Tibial nerve (tissue), 4 donors: ENCODE data around the gene DCTN1. TPM values are rescaled to one million over a fixed set of nuclear protein-coding genes. Genes with fewer than 3 reads are reported as not detected.

Source experiments
- DNase-seq, 2 donors: peaks; one replicate each; pipeline ENCODE4 v3.0.0-alpha.2; 2019; ENCODE audit warnings: low spot score in 2 of 2
- H3K27ac ChIP-seq, 4 donors: fragments of 200-600 bp; sonication (generic) in 3 of 4; one replicate each; pipeline ENCODE4 v1.5.1; 2017 to 2019; ENCODE audit warnings: mild to moderate bottlenecking in 1 of 4
- H3K27me3 ChIP-seq, 2 donors: fragments of 200-600 bp; sonication (generic) in 1 of 2; one replicate each; pipeline versions ENCODE4 v1.5.1 to v1.6.0; 2017 to 2019
- H3K36me3 ChIP-seq, 3 donors: fragments of 200-600 bp; sonication (generic); one replicate each; pipeline ENCODE4 v1.5.1; 2018 to 2019
- H3K4me1 ChIP-seq, 4 donors: fragments of 200-600 bp; sonication (generic) in 3 of 4; one replicate each; pipeline ENCODE4 v1.5.1; 2017 to 2019
- H3K4me3 ChIP-seq, 4 donors: fragments of 200-600 bp; sonication (generic) in 3 of 4; one replicate each; pipeline ENCODE4 v1.5.1; 2017 to 2019; ENCODE audit warnings: mild to moderate bottlenecking in 1 of 4, moderate library complexity in 1 of 4
- H3K9me3 ChIP-seq, 4 donors: fragments of 200-600 bp; sonication (generic) in 3 of 4; one replicate each; pipeline ENCODE4 v1.5.1; 2017 to 2019
- CTCF ChIP-seq, 5 experiments: fragments of 200-600 bp in 3 of 5; fragments of 450-650 bp in 2 of 5; sonication (generic) in 3 of 5; IDR thresholded peaks; one replicate each; pipeline ENCODE4 v1.5.1; 2016 to 2019; ENCODE audit warnings: antibody characterized with exemption in 5 of 5, mild to moderate bottlenecking in 3 of 5, moderate library complexity in 2 of 5
- EP300 ChIP-seq, 2 donors: sonication (generic); formaldehyde crosslinking; IDR thresholded peaks; one replicate each; pipeline ENCODE4 v1.6.1; 2017; ENCODE audit warnings: antibody characterized with exemption in 2 of 2, mild to moderate bottlenecking in 1 of 2
- POLR2A ChIP-seq, 2 donors: fragments of 450-650 bp; IDR thresholded peaks; one replicate each; pipeline ENCODE4 v1.6.1; 2017; ENCODE audit warnings: antibody characterized with exemption in 2 of 2, mild to moderate bottlenecking in 2 of 2, moderate library complexity in 2 of 2
- WGBS, 2 donors: methylation state at CpG; one replicate each; pipeline ENCODE4 v1.1.5; 2018; 5-methylcytosine and 5-hydroxymethylcytosine counted together
- total RNA-seq, 4 donors: library from RNA; depleted of rRNA; stranded (reverse); fragments of >200 nt; gene quantifications; one replicate each; pipeline ENCODE4 v1.1.0, GENCODE V29; 2016

DCTN1 gene
- total RNA-seq, 4 donors from 2014 or later: 122 to 157 (median 140) TPM

GRCh38 chr2:74357627-74358026 is 22.5 kb downstream of the DCTN1 start:
- Histone ChIP-seq H3K4me1 (no peaks in the 10 kb centered on the region), H3K9me3 (no peaks in the 10 kb centered on the region), H3K27me3 (no peaks in the 10 kb centered on the region), H3K36me3 (peaks cover 0 to 92% (median 9%) of the 10 kb centered on the region in 3 donors), H3K4me3 (no peak overlapping the region), H3K27ac (no peak overlapping the region)
- no peak for DNase-seq
- TF ChIP-seq EP300 (IDR thresholded peaks at IDR 0.05) (no peak), CTCF (IDR thresholded peaks at IDR 0.05) (no peak), POLR2A (IDR thresholded peaks at IDR 0.05) (no peak)

DNA sequence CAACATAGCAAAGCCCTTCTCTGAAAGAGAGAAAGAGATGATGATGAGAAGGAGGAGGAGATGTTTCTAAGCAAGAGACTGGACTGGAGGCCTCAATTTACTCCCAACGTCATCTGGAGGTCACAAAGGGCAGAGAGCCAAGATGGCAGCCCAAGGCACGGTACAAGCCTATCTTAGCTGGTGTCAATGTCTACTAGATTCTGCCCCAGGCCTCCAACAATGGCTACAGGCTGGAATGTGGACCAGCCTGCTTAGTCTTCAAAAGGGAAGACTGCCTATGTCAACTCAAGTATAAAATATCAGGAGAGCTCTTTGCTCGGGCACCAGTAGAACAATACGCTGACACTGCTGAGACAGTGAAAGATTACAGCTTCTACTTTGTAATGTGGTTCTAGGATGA is 30.2 kb downstream of the DCTN1 start:
- WGBS, 2 donors: 94 to 95% methylated on average over 4 of the region's 4 CpGs
- DNase-seq: no peak
- Histone ChIP-seq H3K36me3 (peaks cover 0 to 24% (median 0%) of the 10 kb centered on the region in 3 donors), H3K27ac (no peak overlapping the region), H3K4me1 (no peaks in the 10 kb centered on the region), H3K9me3 (no peaks in the 10 kb centered on the region), H3K27me3 (no peaks in the 10 kb centered on the region), H3K4me3 (no peak overlapping the region)
- TF ChIP-seq CTCF (IDR thresholded peaks at IDR 0.05): no peak
- TF ChIP-seq EP300 (IDR thresholded peaks at IDR 0.05): no peak
- TF ChIP-seq POLR2A (IDR thresholded peaks at IDR 0.05): no peak

DNA sequence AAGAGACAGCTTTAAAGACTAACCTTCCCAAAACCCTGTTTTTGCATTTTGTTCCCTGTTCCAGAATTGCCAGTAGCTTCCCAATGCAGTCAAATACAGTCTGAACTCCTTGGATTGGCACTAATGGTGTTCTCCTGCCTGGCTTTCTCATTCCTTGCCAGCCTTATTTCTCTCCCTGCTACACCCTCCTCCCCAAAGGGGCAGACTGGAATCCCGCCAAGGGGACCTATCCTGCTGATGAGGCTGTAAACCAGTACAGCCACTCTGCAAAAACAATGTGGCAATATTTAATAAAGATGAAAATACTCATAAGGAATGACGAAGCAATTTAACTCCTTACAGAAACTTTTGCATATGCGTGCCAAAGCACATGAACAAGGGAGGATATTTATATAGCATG is 32.4 kb downstream of the DCTN1 start:
- no peaks in the 10 kb centered on the region for H3K9me3 ChIP-seq
- H3K27me3 ChIP-seq: no peaks in the 10 kb centered on the region
- no peak for DNase-seq
- 84 to 91% methylated on average over 3 of the region's 3 CpGs for WGBS, 2 donors
- no peaks in the 10 kb centered on the region for H3K4me1 ChIP-seq
- H3K4me3 ChIP-seq: no peak overlapping the region
- H3K27ac ChIP-seq: no peak overlapping the region
- H3K36me3 ChIP-seq: peaks cover 0 to 17% (median 0%) of the 10 kb centered on the region in 3 donors
- TF ChIP-seq EP300 (IDR thresholded peaks at IDR 0.05): no peak
- no peak for TF ChIP-seq CTCF (IDR thresholded peaks at IDR 0.05)
- no peak for TF ChIP-seq POLR2A (IDR thresholded peaks at IDR 0.05)

GRCh38 chr2:74347303-74347702 is 32.8 kb downstream of the DCTN1 start:
- Histone ChIP-seq H3K36me3 (peaks cover 0 to 21% (median 0%) of the 10 kb centered on the region in 3 donors), H3K4me1 (no peaks in the 10 kb centered on the region), H3K27me3 (no peaks in the 10 kb centered on the region), H3K4me3 (no peak overlapping the region), H3K9me3 (no peaks in the 10 kb centered on the region), H3K27ac (no peak overlapping the region)
- 79 to 88% methylated on average over 1 of the region's 1 CpG for WGBS, 2 donors
- no peak for DNase-seq
- no peak for TF ChIP-seq EP300 (IDR thresholded peaks at IDR 0.05)
- no peak for TF ChIP-seq CTCF (IDR thresholded peaks at IDR 0.05)
- TF ChIP-seq POLR2A (IDR thresholded peaks at IDR 0.05): no peak

- Histone ChIP-seq H3K36me3 (peaks cover 0 to 30% (median 0%) of the 10 kb centered on the region in 3 donors), H3K27ac (no peak overlapping the region), H3K4me3 (no peak overlapping the region), H3K27me3 (no peaks in the 10 kb centered on the region), H3K4me1 (no peaks in the 10 kb centered on the region), H3K9me3 (no peaks in the 10 kb centered on the region)
- TF ChIP-seq POLR2A (IDR thresholded peaks at IDR 0.05): no peak
- no peak for TF ChIP-seq CTCF (IDR thresholded peaks at IDR 0.05)
- no peak for TF ChIP-seq EP300 (IDR thresholded peaks at IDR 0.05)
- 54 to 65% methylated on average over 8 of the region's 8 CpGs for WGBS, 2 donors
- DNase-seq: no peak
These were observed 34.7 kb downstream of the DCTN1 start for GRCh38 chr2:74345272-74345943.
